ENCODE results near the gene ITGA8. TPM values are rescaled to one million over a fixed set of nuclear protein-coding genes. Genes with fewer than 3 reads are reported as not detected.

ITGA8 gene
- total and polyA plus RNA-seq, 11 donors, result 0.50 to 4.3 (median 1.5) TPM

DNA sequence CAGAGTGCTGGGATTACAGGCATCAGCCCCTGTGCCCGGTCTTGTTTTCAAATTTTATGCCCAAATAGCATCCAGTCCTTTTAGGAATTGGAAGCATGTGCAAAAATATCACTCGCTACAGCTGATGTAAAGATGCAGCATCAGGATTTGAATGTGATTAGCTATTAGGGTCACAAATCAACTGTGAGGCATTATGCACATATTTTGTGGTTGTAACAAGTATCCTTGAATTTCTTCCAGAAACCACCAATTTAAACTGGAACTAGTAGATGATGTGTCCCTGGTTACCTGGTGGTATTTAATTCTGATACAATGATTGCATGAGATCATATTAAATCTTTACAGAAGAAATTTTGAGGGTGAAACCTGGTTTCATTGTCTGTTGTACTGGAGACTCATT is 41.0 kb upstream of the ITGA8 start:
- no peaks in the 10 kb centered on the region for H3K36me3 ChIP-seq
- H3K4me3 ChIP-seq, result no peak overlapping the region
- H3K4me1 ChIP-seq, result peaks cover 0 to 9% (median 0%) of the 10 kb centered on the region in 12 donors
- no peak overlapping the region for H3K27ac ChIP-seq
- intact Hi-C loops (cut with DNase I), result no loop called here
- ATAC-seq (no peak), DNase-seq (no peak)
- no peak for TF ChIP-seq POLR2A (IDR thresholded peaks at IDR 0.05)
- no peak for TF ChIP-seq CTCF (IDR thresholded peaks at IDR 0.05)
- H3K27me3 ChIP-seq, result no peaks in the 10 kb centered on the region
- 94 to 96% (median 95%) methylated on average over 2 of the region's 2 CpGs for whole genome bisulfite sequencing, 4 donors
- H3K9me3 ChIP-seq, result peaks cover 0 to 6% (median 0%) of the 10 kb centered on the region in 12 donors

DNA sequence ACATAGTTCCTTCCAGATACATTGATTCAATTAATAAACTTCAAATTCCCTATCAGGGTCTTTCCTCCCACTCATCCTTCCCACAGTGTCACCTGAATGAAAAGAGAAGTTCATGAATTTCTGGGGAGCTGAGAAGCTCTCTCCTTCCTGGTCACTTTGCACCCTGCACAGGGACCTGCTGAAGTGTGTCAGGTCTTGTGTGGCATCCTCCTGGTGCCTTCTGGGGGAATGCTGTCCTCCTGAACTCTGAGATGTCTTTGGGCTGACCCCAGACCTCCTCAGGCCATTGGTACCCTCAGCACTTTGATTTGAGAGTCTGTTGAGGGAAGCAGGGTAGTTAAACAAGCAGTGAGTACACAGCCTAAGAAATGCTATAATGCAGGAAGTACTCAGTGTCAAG is 39.5 kb upstream of the ITGA8 start:
- H3K27ac ChIP-seq, result no peak overlapping the region
- TF ChIP-seq POLR2A (IDR thresholded peaks at IDR 0.05) (no peak), CTCF (IDR thresholded peaks at IDR 0.05) (no peak)
- no peaks in the 10 kb centered on the region for H3K36me3 ChIP-seq
- no peak for DNase-seq
- intact Hi-C loops (cut with DNase I), result no loop called here
- H3K4me3 ChIP-seq, result no peak overlapping the region
- peaks cover 0 to 6% (median 0%) of the 10 kb centered on the region in 12 donors for H3K9me3 ChIP-seq
- ATAC-seq, result no peak
- no peaks in the 10 kb centered on the region for H3K27me3 ChIP-seq
- H3K4me1 ChIP-seq, result peaks cover 0 to 9% (median 0%) of the 10 kb centered on the region in 12 donors

DNA sequence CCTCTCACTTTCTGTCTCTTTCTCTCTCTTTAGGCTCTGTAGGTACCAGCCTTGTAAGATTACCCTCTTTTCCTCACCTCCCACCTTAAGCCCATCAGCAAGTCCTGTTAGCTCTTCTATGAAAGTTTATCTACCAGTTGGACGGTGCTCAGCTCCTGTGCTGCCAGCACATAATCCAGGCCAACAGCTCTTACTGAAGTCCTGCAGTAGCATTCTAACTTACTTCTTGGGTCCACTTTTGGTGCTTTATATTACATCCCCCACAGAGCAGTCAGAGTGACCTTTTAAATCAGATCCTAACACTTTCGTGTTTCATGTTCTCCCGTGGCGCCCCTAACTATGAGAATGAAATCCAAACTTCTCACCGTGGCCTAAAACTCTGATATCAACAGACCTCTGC is 38.9 kb upstream of the ITGA8 start:
- Histone ChIP-seq H3K9me3 (peaks cover 0 to 6% (median 0%) of the 10 kb centered on the region in 12 donors), H3K27ac (no peak overlapping the region), H3K36me3 (no peaks in the 10 kb centered on the region), H3K27me3 (no peaks in the 10 kb centered on the region), H3K4me3 (no peak overlapping the region), H3K4me1 (peaks cover 0 to 9% (median 0%) of the 10 kb centered on the region in 12 donors)
- intact Hi-C loops (cut with DNase I), result no loop called here
- ATAC-seq (no peak), DNase-seq (no peak)
- no peak for TF ChIP-seq POLR2A (IDR thresholded peaks at IDR 0.05)
- no peak for TF ChIP-seq CTCF (IDR thresholded peaks at IDR 0.05)
- WGBS, 4 donors, result 82 to 85% (median 82%) methylated on average over 5 of the region's 5 CpGs

DNA sequence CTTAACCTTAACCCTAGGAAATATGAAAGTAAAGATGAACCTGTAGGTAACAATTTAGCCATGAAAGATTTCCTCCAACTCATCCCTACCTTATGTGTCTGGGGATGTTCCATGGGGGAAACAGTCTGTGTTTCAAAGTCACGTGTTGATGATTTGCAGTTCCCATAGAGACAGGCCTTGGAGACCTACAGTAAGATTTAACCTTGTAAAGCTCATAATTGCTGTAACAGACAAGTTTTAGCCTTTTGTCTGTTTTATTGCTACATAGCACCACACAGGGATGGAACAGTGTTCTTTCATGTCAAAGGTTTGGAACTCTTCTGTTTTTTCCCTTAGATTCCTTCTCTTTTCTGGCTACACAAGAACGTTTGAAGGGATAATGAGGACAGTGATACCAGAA is 35.2 kb upstream of the ITGA8 start:
- 24 to 43% (median 30%) methylated on average over 2 of the region's 2 CpGs for WGBS, 4 donors
- no peak for ATAC-seq
- Histone ChIP-seq H3K36me3 (no peaks in the 10 kb centered on the region), H3K4me3 (no peak overlapping the region), H3K4me1 (no peaks in the 10 kb centered on the region), H3K27ac (no peak overlapping the region), H3K27me3 (no peaks in the 10 kb centered on the region), H3K9me3 (no peaks in the 10 kb centered on the region)
- TF ChIP-seq CTCF (IDR thresholded peaks at IDR 0.05) (no peak), POLR2A (IDR thresholded peaks at IDR 0.05) (no peak)
- DNase-seq, result no peak
- intact Hi-C loops (cut with DNase I), result no loop called here

All from heart left ventricle (tissue), 16 donors.